GM20000 (cell line): ENCODE results near the gene KRTAP10-1.

ENCODE experiments used
- DNase-seq: peaks from one replicate; pipeline ENCODE4 v3.0.0; 2012; ENCODE audit warnings: low spot score
- CTCF ChIP-seq: IDR thresholded peaks from 2 replicates; pipeline ENCODE4 v1.5.1; 2012; ENCODE audit warnings: mild to moderate bottlenecking, control low read depth; ENCODE audit errors: extremely low read depth, missing control alignments

Gene KRTAP10-1

DNA sequence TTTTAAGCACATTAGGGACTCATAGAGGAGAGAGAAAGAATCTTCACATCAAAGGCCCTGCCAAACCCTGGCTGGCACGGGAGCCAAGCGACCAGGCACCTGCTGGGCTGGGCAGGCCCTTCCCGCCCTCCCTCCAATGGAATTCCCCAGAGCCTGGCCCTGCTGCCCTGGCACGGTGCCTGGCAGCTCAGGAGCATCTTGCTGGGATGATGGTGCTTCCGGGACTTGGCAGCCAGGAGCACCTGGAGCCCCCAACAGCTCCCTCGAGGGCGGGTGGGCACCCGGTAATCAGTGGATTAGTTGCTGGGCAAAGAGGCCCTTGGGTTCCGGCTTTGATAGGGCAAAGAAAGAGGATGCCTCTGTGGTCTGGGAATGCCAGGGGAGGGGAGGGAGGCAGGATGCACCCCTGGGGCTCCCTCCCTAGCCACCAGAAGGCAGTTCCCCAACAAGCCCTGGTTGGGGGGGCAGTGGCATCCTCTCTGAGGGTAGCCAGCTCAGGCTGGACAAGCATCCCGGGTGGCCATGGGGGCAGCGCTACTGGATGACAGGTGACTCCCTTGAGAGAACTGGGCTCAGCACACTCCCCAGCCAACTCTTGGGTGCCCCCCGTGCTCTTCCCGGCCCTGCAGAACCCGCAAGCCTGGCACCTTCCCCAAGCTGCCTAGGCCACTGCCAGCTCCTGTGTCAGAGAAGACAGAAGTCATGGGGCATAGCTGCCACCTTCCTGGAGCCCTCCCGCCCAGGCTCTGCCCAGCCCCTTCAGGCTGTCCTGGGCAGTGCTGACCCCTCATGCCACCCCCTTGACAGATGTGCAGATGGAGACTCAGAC, 26.4 kb downstream of the KRTAP10-1 start:
- no peak for DNase-seq
- no peak for TF ChIP-seq CTCF

GRCh38 chr21:44512496-44513388, 27.3 kb downstream of the KRTAP10-1 start:
- DNase-seq, result no peak
- no peak for TF ChIP-seq CTCF

GRCh38 chr21:44511938-44512275, 28.1 kb downstream of the KRTAP10-1 start:
- TF ChIP-seq CTCF, result no peak
- no peak for DNase-seq

DNA sequence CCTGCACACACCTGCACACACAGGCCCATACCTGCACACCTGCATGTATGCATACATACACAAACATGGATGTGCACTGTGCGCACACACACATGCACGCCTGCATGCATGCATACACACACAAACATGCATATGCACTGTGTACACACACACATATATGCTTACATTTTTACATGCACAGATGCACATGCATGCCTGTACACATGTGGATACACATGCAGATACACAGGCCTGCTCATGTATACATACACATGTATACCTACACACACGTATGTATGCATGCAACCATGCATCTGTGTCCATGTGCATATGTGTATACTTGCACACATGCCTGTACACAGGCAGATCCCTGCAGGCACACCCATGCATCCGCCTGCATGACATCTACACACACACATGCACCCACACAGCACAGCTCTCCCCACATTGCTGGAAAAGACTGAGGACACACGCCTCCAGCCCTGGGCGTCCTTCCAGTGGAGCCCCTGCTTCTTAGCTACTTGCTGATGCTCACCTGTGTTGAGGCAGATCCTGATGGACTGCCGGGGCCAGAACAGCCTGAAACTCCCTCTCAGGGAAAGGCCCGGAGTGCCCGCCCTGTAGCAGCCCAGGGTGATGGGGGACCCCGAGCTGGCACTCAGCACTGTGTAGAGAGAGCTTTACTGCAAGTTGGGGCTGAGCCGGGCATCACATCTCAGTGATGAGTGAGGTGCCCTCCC, 28.6 kb downstream of the KRTAP10-1 start:
- DNase-seq, result no peak

GRCh38 chr21:44510508-44511218, 29.3 kb downstream of the KRTAP10-1 start:
- peak; percentile 90 for DNase-seq
- TF ChIP-seq CTCF, result peak; percentile 82

More for the DNA sequence above, 28.6 kb downstream of the KRTAP10-1 start:
- TF ChIP-seq CTCF, result no peak

- no peak for TF ChIP-seq CTCF
- no peak for DNase-seq
Observed at GRCh38 chr21:44510109-44510507, 29.9 kb downstream of the KRTAP10-1 start.
